Liver (tissue), 9 donors: Measurements from ENCODE around the gene ELK3. TPM values are rescaled to one million over a fixed set of nuclear protein-coding genes. Genes with fewer than 3 reads are reported as not detected.

Source experiments
- DNase-seq: peaks from one replicate; pipeline ENCODE4 v3.0.0-alpha.2; 2017; ENCODE audit warnings: low spot score
- H3K27ac ChIP-seq, 2 donors: one replicate each; pipeline ENCODE4 v1.7.0; 2013; ENCODE audit warnings: inconsistent platforms in 2 of 2, low read length in 2 of 2, control low read depth in 1 of 2, low read depth in 1 of 2, mild to moderate bottlenecking in 1 of 2
- H3K27me3 ChIP-seq, 4 donors: one replicate each; pipeline versions ENCODE4 v1.6.1 to v1.7.0; 2013; ENCODE audit warnings: low read length in 3 of 4, inconsistent platforms in 1 of 4, mild to moderate bottlenecking in 1 of 4, moderate library complexity in 1 of 4; ENCODE audit not compliant: control insufficient read depth in 4 of 4, insufficient read depth in 4 of 4
- H3K36me3 ChIP-seq, 4 donors: one replicate each; pipeline versions ENCODE4 v1.6.1 to v1.7.0; 2013; ENCODE audit warnings: low read length in 3 of 4, mild to moderate bottlenecking in 3 of 4, low read depth in 1 of 4, moderate library complexity in 1 of 4; ENCODE audit not compliant: control insufficient read depth in 4 of 4, insufficient read depth in 3 of 4
- H3K4me1 ChIP-seq, 4 donors: one replicate each; pipeline versions ENCODE4 v1.6.1 to v1.7.0; 2013; ENCODE audit warnings: low read length in 3 of 4, mild to moderate bottlenecking in 3 of 4, moderate library complexity in 1 of 4; ENCODE audit not compliant: control insufficient read depth in 4 of 4, insufficient read depth in 4 of 4
- H3K4me3 ChIP-seq, 3 donors: one replicate each; pipeline versions ENCODE4 v1.6.1 to v1.7.0; 2013; ENCODE audit warnings: low read length in 3 of 3, control low read depth in 1 of 3, low read depth in 1 of 3, mild to moderate bottlenecking in 1 of 3
- H3K9ac ChIP-seq, 2 donors: one replicate each; pipeline ENCODE4 v1.7.0; 2013; ENCODE audit warnings: low read length in 2 of 2, mild to moderate bottlenecking in 2 of 2, moderate library complexity in 2 of 2, control low read depth in 1 of 2, low read depth in 1 of 2
- H3K9me3 ChIP-seq, 4 donors: one replicate each; pipeline versions ENCODE4 v1.6.1 to v1.7.0; 2013; ENCODE audit warnings: low read length in 3 of 4; ENCODE audit not compliant: control insufficient read depth in 4 of 4
- EGR1 ChIP-seq, 2 donors: IDR thresholded peaks; 2 replicates each; pipeline ENCODE4 v1.6.1; 2016 to 2018; ENCODE audit warnings: antibody characterized with exemption in 2 of 2, low read depth in 2 of 2
- FOXA1 ChIP-seq: IDR thresholded peaks from 2 replicates; pipeline ENCODE4 v1.6.1; 2016; ENCODE audit warnings: antibody characterized with exemption
- FOXA2 ChIP-seq: IDR thresholded peaks from 2 replicates; pipeline ENCODE4 v1.6.1; 2016; ENCODE audit warnings: antibody characterized with exemption
- GABPA ChIP-seq, 2 donors: IDR thresholded peaks in 1 of 2; conservative IDR thresholded peaks in 1 of 2; 2 replicates each; pipeline ENCODE4 v1.6.1; 2016; ENCODE audit warnings: antibody characterized with exemption in 2 of 2, mild to moderate bottlenecking in 1 of 2, moderate library complexity in 1 of 2
- HNF4A ChIP-seq, 2 donors: conservative IDR thresholded peaks; 2 replicates each; pipeline ENCODE4 v1.6.1; 2016; ENCODE audit warnings: antibody characterized with exemption in 2 of 2, mild to moderate bottlenecking in 2 of 2
- HNF4G ChIP-seq: IDR thresholded peaks from 2 replicates; pipeline ENCODE4 v1.6.1; 2016; ENCODE audit warnings: antibody characterized with exemption
- JUND ChIP-seq, 2 donors: IDR thresholded peaks; 2 replicates each; pipeline ENCODE4 v1.6.1; 2016; ENCODE audit warnings: antibody characterized with exemption in 2 of 2
- NR2F2 ChIP-seq: IDR thresholded peaks from 2 replicates; pipeline ENCODE4 v1.6.1; 2016; ENCODE audit warnings: antibody characterized with exemption
- RAD21 ChIP-seq, 2 donors: IDR thresholded peaks; 2 replicates each; pipeline ENCODE4 v1.6.1; 2016; ENCODE audit warnings: antibody characterized with exemption in 2 of 2, mild to moderate bottlenecking in 2 of 2
- RXRA ChIP-seq, 2 donors: IDR thresholded peaks; 2 replicates each; pipeline ENCODE4 v1.6.1; 2017 to 2018; ENCODE audit warnings: antibody characterized with exemption in 2 of 2, mild to moderate bottlenecking in 1 of 2
- SP1 ChIP-seq: IDR thresholded peaks from 2 replicates; pipeline ENCODE4 v1.6.1; 2018; ENCODE audit warnings: antibody characterized with exemption, mild to moderate bottlenecking
- TAF1 ChIP-seq: conservative IDR thresholded peaks from 2 replicates; pipeline ENCODE4 v1.6.1; 2016; ENCODE audit warnings: antibody characterized with exemption, mild to moderate bottlenecking
- YY1 ChIP-seq: IDR thresholded peaks from 2 replicates; pipeline ENCODE4 v1.6.1; 2016; ENCODE audit warnings: antibody characterized with exemption, mild to moderate bottlenecking
- WGBS: extraction: QIAGEN DNeasy Blood & Tissue Kit; methylation state at CpG from one replicate; pipeline ENCODE4 v1.1.7; 2013; 5-methylcytosine and 5-hydroxymethylcytosine counted together
- polyA plus RNA-seq, 2 donors: library from polyadenylated mRNA; stranded (reverse) in 1 of 2; unstranded in 1 of 2; fragments of 200-250 nt in 1 of 2; fragments of >200 nt in 1 of 2; fragmentation: Nextera tagmentation in 1 of 2; extraction: Ambion mirVana in 1 of 2; gene quantifications; one replicate each; pipeline versions ENCODE4 v1.2.1 to v1.2.3, GENCODE V29; 2013 to 2015
- total RNA-seq, 2 donors: library from RNA; depleted of rRNA; stranded (reverse); fragments of >200 nt; gene quantifications; one replicate each; pipeline ENCODE4 v1.2.3, GENCODE V29; 2014
- TF ChIP-seq, protein P1 (sequence below): IDR thresholded peaks from 2 replicates; pipeline ENCODE4 v1.6.1; 2016; ENCODE audit warnings: antibody characterized with exemption
- TF ChIP-seq, protein P2 (sequence below): IDR thresholded peaks from 2 replicates; pipeline ENCODE4 v1.6.1; 2016; ENCODE audit warnings: antibody characterized with exemption
- TF ChIP-seq, protein P3 (sequence below): IDR thresholded peaks from 2 replicates; pipeline ENCODE4 v1.6.1; 2016; ENCODE audit warnings: antibody characterized with exemption
- TF ChIP-seq, protein P4 (sequence below): IDR thresholded peaks from 2 replicates; pipeline ENCODE4 v1.6.1; 2016; ENCODE audit warnings: antibody characterized with exemption, mild to moderate bottlenecking
- TF ChIP-seq, protein P5 (sequence below): fragments of 150-350 bp; IDR thresholded peaks from 2 replicates; pipeline ENCODE4 v1.5.1; 2017; ENCODE audit warnings: improper control_type of control experiment, low read depth, low read length; ENCODE audit not compliant: missing input control
- donor health status: healthy.
- donor health status: healthy.
- donor health status: healthy.
- donor health status: healthy.
- donor health status: healthy.

Gene ELK3
- total and polyA plus RNA-seq, 4 donors: 3.7 to 5.2 (median 4.5) TPM

DNA sequence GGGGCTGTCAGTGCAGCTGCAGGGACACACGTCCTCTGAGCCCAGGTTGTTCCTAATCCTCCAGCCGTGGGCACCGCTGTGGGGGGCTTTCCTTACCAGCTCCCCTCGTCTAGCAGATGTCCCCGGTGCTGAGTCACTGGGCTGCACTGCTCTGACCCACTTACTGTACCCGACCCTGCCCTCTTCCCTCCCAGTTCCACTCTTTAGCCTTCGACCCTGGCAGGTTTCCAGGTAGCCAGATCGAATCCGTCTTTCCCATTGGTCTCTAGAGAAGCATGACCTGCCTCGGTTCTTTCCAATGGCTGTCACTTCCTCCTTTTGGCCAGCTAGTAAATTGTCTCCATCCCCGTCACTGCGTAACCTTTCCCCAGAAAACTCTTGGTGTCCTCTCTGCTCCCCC, 48.4 kb downstream of the ELK3 start (continued):
- TF ChIP-seq JUND (IDR thresholded peaks at IDR 0.05) (peak in 1 of 2 donors; percentile 42), RXRA (IDR thresholded peaks at IDR 0.05) (peak in 1 of 2 donors; percentile 73), RAD21 (IDR thresholded peaks at IDR 0.05) (no peak)

DNA sequence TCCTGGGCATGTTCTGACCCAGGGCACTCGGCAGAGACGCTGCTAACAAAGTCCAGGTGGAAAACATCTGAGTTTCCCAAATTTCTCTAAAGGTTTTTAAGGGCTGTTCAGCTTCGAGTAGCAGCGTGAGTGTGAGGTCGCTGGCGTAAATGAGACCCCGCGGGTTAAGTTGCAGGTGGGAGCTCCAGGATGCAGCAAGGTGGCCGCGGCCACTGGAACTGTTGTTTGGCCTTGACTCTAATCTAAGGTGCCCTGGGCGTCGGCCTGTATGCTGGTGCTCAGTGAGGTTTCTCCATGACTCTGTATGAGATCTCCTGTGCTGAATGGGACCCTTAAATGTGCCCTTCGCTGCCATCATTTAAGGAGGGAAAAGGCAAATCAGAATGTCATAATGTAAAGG, 50.7 kb downstream of the ELK3 start:
- Histone ChIP-seq H3K27ac (no peak overlapping the region), H3K27me3 (no peaks in the 10 kb centered on the region), H3K4me1 (peaks cover 0 to 6% (median 3%) of the 10 kb centered on the region in 4 donors), H3K36me3 (peaks cover 0 to 4% (median 2%) of the 10 kb centered on the region in 4 donors), H3K9ac (no peak overlapping the region), H3K9me3 (no peaks in the 10 kb centered on the region), H3K4me3 (no peak overlapping the region)
- TF ChIP-seq SP1 (no peak), HNF4A (conservative IDR thresholded peaks at IDR 0.05) (no peak), NR2F2 (no peak), FOXA1 (no peak), GABPA (IDR thresholded peaks at IDR 0.05 in 1 of 2, conservative IDR thresholded peaks at IDR 0.05 in 1 of 2) (no peak), RXRA (IDR thresholded peaks at IDR 0.05) (no peak), FOXA2 (no peak), JUND (IDR thresholded peaks at IDR 0.05) (no peak), EGR1 (IDR thresholded peaks at IDR 0.05; ENCODE audit: low read depth in 2 of 2) (no peak), TAF1 (no peak), RAD21 (IDR thresholded peaks at IDR 0.05) (no peak), YY1 (no peak), HNF4G (no peak)
- TF ChIP-seq, protein P1, sequence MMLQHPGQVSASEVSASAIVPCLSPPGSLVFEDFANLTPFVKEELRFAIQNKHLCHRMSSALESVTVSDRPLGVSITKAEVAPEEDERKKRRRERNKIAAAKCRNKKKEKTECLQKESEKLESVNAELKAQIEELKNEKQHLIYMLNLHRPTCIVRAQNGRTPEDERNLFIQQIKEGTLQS: no peak
- TF ChIP-seq, protein P2, sequence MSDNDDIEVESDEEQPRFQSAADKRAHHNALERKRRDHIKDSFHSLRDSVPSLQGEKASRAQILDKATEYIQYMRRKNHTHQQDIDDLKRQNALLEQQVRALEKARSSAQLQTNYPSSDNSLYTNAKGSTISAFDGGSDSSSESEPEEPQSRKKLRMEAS: no peak
- TF ChIP-seq, protein P3, sequence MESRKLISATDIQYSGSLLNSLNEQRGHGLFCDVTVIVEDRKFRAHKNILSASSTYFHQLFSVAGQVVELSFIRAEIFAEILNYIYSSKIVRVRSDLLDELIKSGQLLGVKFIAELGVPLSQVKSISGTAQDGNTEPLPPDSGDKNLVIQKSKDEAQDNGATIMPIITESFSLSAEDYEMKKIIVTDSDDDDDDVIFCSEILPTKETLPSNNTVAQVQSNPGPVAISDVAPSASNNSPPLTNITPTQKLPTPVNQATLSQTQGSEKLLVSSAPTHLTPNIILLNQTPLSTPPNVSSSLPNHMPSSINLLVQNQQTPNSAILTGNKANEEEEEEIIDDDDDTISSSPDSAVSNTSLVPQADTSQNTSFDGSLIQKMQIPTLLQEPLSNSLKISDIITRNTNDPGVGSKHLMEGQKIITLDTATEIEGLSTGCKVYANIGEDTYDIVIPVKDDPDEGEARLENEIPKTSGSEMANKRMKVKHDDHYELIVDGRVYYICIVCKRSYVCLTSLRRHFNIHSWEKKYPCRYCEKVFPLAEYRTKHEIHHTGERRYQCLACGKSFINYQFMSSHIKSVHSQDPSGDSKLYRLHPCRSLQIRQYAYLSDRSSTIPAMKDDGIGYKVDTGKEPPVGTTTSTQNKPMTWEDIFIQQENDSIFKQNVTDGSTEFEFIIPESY: no peak
- TF ChIP-seq, protein P4, sequence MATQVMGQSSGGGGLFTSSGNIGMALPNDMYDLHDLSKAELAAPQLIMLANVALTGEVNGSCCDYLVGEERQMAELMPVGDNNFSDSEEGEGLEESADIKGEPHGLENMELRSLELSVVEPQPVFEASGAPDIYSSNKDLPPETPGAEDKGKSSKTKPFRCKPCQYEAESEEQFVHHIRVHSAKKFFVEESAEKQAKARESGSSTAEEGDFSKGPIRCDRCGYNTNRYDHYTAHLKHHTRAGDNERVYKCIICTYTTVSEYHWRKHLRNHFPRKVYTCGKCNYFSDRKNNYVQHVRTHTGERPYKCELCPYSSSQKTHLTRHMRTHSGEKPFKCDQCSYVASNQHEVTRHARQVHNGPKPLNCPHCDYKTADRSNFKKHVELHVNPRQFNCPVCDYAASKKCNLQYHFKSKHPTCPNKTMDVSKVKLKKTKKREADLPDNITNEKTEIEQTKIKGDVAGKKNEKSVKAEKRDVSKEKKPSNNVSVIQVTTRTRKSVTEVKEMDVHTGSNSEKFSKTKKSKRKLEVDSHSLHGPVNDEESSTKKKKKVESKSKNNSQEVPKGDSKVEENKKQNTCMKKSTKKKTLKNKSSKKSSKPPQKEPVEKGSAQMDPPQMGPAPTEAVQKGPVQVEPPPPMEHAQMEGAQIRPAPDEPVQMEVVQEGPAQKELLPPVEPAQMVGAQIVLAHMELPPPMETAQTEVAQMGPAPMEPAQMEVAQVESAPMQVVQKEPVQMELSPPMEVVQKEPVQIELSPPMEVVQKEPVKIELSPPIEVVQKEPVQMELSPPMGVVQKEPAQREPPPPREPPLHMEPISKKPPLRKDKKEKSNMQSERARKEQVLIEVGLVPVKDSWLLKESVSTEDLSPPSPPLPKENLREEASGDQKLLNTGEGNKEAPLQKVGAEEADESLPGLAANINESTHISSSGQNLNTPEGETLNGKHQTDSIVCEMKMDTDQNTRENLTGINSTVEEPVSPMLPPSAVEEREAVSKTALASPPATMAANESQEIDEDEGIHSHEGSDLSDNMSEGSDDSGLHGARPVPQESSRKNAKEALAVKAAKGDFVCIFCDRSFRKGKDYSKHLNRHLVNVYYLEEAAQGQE: no peak
- TF ChIP-seq, protein P5, sequence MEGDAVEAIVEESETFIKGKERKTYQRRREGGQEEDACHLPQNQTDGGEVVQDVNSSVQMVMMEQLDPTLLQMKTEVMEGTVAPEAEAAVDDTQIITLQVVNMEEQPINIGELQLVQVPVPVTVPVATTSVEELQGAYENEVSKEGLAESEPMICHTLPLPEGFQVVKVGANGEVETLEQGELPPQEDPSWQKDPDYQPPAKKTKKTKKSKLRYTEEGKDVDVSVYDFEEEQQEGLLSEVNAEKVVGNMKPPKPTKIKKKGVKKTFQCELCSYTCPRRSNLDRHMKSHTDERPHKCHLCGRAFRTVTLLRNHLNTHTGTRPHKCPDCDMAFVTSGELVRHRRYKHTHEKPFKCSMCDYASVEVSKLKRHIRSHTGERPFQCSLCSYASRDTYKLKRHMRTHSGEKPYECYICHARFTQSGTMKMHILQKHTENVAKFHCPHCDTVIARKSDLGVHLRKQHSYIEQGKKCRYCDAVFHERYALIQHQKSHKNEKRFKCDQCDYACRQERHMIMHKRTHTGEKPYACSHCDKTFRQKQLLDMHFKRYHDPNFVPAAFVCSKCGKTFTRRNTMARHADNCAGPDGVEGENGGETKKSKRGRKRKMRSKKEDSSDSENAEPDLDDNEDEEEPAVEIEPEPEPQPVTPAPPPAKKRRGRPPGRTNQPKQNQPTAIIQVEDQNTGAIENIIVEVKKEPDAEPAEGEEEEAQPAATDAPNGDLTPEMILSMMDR: no peak
- 93% methylated on average over 13 of the region's 13 CpGs for WGBS
- DNase-seq: no peak
